ENCODE measurements around the gene CXCR3. TPM values are rescaled to one million over a fixed set of nuclear protein-coding genes. Genes with fewer than 3 reads are reported as not detected.
"Not testable (repeated sequence)": the region's sequence is repeated elsewhere in the genome, so short reads cannot be mapped to it uniquely, and the experiment has no call there.

Gene CXCR3
- not detected for total RNA-seq

GRCh38 chrX:71618303-71618721, at the start of gene CXCR3:
CXCR3 (minus strand) TSS chrX:71618511; CDS start chrX:71618449, 62 bp downstream.
- TF ChIP-seq, protein P1, sequence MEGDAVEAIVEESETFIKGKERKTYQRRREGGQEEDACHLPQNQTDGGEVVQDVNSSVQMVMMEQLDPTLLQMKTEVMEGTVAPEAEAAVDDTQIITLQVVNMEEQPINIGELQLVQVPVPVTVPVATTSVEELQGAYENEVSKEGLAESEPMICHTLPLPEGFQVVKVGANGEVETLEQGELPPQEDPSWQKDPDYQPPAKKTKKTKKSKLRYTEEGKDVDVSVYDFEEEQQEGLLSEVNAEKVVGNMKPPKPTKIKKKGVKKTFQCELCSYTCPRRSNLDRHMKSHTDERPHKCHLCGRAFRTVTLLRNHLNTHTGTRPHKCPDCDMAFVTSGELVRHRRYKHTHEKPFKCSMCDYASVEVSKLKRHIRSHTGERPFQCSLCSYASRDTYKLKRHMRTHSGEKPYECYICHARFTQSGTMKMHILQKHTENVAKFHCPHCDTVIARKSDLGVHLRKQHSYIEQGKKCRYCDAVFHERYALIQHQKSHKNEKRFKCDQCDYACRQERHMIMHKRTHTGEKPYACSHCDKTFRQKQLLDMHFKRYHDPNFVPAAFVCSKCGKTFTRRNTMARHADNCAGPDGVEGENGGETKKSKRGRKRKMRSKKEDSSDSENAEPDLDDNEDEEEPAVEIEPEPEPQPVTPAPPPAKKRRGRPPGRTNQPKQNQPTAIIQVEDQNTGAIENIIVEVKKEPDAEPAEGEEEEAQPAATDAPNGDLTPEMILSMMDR (IDR thresholded peaks at IDR 0.05) = no peak
- DNase-seq (ENCODE audit: low spot score) (no peak), ATAC-seq (ENCODE audit: low FRiP score) (no peak)

DNA sequence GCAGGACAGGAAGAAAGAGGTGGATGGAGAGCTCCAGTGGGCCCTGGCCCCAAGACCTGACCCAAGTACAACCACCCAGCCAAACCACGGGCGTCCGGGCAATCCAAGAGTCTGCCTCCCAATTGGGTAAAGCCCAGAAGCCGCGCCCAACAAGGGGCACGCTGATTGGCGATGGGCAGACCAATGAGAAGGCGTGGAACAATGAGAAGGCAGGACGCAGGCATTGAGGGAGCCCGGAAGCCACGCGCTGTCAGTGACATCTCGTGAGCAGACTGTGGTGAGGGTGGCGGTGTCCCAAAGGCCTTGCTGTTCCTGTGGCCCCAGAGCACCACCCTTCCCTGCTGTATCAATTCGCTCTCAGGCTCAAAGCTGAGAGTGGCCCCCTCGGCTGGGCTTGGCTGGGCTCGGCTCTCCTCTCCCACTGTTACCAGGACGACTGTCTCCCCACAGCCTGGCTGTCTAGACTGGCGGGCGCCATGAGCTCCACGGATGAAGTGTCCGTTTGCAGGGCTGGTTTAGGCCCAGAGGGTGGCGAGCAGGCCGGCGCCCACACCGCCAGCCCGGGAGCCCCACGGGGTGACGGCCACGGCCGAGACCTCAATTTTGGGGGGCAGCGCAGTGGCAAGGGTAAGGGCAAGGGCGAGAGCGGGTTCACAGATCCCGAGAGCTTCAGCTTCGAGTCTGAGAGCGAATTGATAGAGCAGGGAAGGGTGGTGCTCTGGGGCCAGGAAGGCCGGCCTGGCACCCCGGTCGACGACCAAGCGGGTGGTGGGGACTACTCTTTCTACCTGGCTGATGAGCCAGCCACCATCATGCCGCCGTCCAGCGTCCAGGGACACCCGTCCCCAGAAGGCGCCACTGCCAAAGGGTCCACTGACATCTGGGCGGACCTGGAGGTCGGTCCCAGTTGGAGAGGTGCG, 49.3 kb upstream of the CXCR3 start, which contains the start of gene LOC101059915:
TSS of gene LOC101059915 (plus strand) at position 219 of the 920 bp plus-strand sequence.
- no peak for ATAC-seq (ENCODE audit: low FRiP score)
- no peak for DNase-seq (ENCODE audit: low spot score)
- TF ChIP-seq, protein P1 (IDR thresholded peaks at IDR 0.05) = no peak

- TF ChIP-seq, protein P1 (IDR thresholded peaks at IDR 0.05) = no peak
- no peak for ATAC-seq (ENCODE audit: low FRiP score)
- no peak for DNase-seq (ENCODE audit: low spot score)
These were observed 48.2 kb upstream of the CXCR3 start for GRCh38 chrX:71666240-71667223.

GRCh38 chrX:71665747-71666146, 47.4 kb upstream of the CXCR3 start:
- ATAC-seq (ENCODE audit: low FRiP score) = no peak
- TF ChIP-seq, protein P1 (IDR thresholded peaks at IDR 0.05) = no peak
- no peak for DNase-seq (ENCODE audit: low spot score)

GRCh38 chrX:71664889-71665491, 46.7 kb upstream of the CXCR3 start:
- TF ChIP-seq, protein P1 (IDR thresholded peaks at IDR 0.05) = no peak
- no peak for ATAC-seq (ENCODE audit: low FRiP score)
- DNase-seq (ENCODE audit: low spot score) = no peak

GRCh38 chrX:71664202-71664601, 45.9 kb upstream of the CXCR3 start:
- DNase-seq (ENCODE audit: low spot score); ATAC-seq (ENCODE audit: low FRiP score): not testable (repeated sequence)

DNA sequence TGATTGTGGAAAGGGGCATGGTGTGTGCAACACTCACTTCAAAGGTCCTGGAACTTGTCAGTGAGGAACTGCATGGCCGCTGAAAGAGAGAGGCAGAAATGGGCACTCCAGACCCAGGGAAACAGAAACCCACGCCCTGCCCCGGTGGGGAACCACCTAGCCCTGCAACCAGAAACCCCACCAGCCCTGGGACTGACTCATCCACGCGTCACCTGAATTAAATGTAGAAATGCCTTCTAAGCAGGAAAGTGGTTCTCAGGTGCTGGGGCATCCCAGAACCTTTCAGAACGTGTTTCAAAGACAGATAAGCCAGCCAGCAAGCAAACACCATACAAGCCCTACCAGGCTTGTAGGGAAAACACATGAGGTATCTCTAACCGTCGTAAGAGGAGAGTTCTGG, 44.9 kb upstream of the CXCR3 start:
- not testable (repeated sequence) for ATAC-seq (ENCODE audit: low FRiP score); DNase-seq (ENCODE audit: low spot score)

DNA sequence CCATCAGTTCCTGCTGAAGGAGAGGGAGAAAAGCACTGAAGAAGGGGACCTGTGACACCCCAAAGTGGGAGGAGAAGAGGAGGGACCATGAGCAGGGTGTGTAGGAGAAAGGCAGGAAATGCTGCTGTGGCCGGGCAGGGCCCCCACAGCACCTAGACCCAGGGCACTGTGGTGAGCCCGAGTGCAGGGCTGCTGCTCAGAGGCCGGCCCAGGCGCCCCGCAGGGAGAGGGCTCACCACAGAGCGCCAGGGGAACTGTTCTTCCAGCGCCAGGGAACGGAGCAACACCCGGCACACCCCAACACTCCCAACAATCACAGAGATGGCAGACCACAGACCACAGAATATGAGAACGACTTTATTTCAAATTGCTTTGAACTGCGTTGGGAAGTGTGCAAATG, 44.3 kb upstream of the CXCR3 start:
- not testable (repeated sequence) for ATAC-seq (ENCODE audit: low FRiP score); DNase-seq (ENCODE audit: low spot score)

Measured in omental fat pad (tissue), 4 donors.